Stimulated activated CD8-positive, alpha-beta memory T cell treated with anti-CD3 and anti-CD28 coated beads, Interleukin-12 subunit alpha, Interleukin-12 subunit beta, amount 100 ng/mL, for 24 hours (primary cell): ENCODE measurements around the gene CA6.
"Not testable (repeated sequence)": the region's sequence is repeated elsewhere in the genome, so short reads cannot be mapped to it uniquely, and the experiment has no call there.

Source experiments
- DNase-seq: peaks from one replicate; pipeline ENCODE4 v3.0.0-alpha.2; 2020; ENCODE audit errors: extremely low read depth

CA6 gene

DNA sequence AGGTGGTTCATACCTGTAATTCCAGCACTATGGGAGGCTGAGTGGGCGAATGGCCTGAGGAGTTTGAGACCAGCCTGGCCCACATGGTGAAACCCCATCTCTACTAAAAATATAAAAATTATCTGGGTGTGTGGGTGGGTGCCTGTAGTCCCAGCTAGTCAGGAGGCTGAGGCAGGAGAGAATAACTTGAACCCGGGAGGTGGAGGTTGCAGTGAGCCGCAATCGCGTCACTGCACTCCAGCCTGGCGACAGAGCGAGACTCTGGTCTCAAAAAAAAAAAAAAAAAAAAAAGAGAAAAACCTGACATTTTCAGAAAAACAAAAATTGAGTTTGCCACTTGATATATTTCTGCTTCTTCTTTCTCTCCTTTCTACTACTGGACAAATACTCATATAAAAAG, 24.3 kb downstream of the CA6 start:
- DNase-seq = no peak

- DNase-seq = no peak
These were observed 25.2 kb downstream of the CA6 start for GRCh38 chr1:8970870-8971337.

DNA sequence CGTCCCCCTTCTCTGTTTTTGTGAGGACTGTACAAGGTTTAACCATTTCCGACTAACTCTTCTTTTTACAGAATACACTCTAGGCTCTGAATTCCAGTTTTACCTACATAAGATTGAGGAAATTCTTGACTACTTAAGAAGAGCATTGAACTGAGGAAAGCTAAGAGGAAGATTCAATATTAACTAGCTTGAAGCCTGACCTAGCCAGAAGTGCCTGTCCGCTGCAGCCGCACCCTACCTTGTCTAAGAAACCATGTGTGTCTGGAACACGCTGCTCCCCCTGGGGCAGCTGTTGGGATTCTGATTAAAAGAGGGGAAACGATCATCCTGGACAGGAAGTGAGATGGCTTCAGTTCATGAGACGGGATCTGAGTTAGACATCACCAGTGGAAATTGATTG, 28.9 kb downstream of the CA6 start:
- no peak for DNase-seq

GRCh38 chr1:8976338-8976737, 30.7 kb downstream of the CA6 start:
- no peak for DNase-seq

- DNase-seq = no peak
These were observed 31.3 kb downstream of the CA6 start for GRCh38 chr1:8976896-8977450.

GRCh38 chr1:8980656-8981055, 35.0 kb downstream of the CA6 start:
- no peak for DNase-seq

DNA sequence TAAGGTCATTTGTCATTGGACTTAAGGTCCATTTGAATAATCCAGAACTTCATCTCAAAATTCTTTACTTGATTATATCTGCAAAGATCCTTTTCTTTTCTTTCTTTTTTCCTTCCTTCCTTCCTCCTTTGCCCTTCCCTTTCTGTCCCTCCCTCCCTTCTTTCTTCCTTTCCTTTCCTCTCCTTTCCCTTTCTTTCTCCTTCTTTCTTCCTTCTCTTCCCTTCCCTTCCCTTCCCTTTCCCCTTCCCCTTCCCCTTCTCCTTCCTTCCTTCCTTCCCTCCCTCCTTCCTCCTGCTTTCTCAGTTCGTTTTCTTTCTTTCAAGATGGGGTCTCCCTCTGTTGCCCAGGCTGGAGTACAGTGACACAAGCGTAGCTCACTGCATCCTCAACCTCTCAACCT, 35.5 kb downstream of the CA6 start:
- no peak for DNase-seq

DNA sequence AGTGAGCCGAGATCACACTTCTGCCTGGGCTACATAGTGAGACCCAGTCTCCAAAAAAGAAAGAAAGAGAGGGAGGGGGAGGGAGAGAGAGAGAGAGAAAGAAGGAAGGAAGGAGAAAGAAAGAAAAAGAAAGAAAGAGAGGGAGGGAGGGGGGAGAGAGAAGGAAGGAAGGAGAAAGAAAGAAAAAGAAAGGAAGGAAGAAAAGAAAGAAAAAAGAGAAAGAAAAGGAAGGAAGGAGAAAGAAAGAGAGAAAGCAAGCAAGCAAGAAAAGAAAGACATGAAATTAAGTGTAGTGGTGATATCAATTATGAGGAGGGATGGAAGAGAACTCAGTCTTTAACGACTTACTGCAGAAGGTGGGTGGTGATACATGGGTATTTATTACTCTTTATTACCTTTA, 38.5 kb downstream of the CA6 start:
- no peak for DNase-seq

DNA sequence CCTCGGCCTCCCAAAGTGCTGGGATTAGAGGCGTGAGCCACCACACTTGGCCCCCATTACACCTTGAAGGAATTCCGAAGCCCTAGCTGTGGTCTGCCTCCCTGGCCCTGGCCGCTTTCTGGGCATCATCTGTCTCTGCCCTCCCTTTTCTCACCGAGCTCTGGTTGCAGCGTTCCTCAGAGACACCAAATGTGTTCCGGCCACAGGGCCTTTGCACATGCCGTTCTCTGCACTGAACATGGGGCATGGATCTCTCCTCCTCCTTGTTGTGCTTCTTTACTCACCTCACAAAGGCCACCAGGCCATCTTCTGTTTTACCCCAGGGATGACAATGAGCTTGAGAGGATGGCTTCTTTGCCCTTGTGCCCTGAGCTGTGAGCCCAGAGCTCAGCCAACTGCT, 39.3 kb downstream of the CA6 start:
- DNase-seq = no peak

DNA sequence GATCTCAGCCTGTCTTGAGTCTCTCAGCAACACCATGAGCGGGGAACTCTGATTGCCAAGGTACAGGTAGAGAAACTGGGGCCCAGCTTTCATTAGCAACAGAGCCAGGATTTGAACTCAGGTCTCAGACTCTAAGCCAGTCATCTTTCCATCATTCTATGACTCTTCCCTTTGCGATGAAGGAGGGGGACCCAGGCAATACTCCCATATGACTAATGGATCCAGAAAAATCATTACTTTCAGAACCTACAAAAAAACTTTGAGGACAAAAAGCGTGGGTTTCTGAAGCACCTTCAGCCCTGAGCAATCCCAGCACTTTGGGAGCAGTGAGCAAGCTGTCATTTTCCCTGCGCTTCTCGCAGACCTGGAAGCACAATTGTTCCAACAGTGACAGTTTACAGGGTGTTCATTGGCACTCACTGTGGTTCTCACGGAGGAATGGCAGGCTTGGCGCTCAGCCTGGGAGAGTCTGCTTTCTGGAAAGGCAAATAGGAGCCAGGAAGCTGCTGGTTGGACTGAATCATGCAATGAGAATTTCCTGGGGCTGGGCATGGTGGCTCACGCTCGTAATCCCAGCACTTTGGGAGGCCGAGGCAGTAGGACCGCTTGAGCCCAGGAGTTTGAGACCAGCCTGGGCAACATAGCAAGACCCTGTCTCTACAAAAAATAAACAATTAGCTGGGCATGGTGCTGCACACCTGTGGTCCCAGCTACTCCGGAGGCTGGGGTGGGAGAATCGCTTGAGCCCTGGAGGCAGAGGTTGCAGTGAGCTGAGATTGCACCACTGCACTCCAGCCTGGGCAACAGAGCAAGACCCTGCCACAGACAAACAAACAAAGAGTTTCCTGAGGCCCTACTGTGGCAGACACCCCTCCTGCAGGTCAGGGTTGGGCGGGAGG, 40.5 kb downstream of the CA6 start:
- no peak for DNase-seq

GRCh38 chr1:8986814-8987190, 41.1 kb downstream of the CA6 start:
- DNase-seq = no peak

DNA sequence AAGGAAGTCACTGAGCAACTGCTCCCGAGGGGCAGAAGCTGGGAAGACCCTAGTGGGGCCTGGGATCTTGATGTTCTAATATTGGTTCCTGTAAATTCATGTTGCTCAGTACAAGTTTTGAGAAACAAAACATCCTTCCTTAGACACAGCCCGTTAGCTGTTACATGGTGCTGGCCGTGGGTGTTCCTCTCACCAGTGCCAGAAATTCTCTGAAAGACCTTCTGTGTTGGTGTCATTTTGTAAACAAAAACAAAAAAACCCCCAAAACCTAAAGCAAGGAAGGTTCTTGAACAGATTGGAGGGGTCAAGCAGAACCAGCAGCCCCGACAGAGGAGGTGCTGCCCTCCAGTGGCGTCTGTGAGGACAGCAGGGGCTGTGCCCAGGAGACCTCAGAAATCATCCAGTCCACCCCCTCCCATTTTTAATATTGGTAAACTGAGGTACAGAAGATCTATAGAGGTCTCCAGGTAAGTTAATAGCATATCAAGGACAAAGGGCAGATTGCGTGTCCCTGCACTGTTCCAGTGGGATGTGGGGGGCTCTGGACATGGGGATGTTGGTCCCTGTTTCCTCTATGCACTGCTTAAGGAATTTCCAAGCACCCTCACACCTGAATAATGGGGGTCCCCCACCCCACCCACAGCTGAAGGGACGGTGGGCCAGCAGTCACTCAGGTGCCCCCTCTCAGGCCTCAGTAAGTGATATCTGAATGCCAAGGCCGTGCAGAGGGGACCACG, 42.4 kb downstream of the CA6 start:
- no peak for DNase-seq

DNA sequence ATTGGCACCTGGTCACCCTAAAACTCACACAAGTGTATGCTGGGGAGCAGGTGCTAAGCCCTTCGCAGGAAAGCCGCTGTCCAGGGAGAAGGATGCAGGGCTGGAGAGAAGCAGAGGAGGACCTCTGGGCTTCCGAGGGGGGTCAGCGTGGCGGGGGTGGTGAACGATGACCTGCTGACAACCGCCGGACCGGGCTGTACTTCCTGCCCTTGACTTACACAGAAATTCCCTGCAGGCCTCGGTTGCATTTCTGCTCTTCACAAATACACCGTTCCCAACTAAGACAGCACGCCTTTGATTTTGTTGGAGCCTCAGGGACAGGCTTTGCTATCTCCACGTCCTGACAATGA, 42.9 kb downstream of the CA6 start:
- no peak for DNase-seq

DNA sequence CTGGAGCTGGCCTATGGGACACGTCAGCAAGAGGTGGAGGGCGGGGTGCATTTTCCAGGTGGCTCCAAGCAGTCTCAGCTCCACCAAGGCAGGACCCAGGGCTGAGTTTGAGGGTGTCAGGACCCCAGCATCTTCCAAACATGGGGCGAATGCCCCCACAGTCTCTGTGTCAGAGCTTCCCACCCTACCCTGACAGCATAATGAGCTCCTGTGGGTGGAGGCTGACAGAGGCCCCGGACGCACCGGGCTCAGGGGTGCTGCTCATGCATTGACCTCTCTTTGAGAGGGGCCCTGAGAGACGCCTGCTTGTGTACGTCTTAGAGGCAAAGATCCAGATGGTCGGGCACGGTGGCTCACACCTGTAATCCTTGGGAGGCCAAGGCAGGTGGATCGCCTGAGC, 43.4 kb downstream of the CA6 start:
- DNase-seq = no peak

GRCh38 chr1:8989821-8990220, 44.2 kb downstream of the CA6 start:
- DNase-seq = no peak

DNA sequence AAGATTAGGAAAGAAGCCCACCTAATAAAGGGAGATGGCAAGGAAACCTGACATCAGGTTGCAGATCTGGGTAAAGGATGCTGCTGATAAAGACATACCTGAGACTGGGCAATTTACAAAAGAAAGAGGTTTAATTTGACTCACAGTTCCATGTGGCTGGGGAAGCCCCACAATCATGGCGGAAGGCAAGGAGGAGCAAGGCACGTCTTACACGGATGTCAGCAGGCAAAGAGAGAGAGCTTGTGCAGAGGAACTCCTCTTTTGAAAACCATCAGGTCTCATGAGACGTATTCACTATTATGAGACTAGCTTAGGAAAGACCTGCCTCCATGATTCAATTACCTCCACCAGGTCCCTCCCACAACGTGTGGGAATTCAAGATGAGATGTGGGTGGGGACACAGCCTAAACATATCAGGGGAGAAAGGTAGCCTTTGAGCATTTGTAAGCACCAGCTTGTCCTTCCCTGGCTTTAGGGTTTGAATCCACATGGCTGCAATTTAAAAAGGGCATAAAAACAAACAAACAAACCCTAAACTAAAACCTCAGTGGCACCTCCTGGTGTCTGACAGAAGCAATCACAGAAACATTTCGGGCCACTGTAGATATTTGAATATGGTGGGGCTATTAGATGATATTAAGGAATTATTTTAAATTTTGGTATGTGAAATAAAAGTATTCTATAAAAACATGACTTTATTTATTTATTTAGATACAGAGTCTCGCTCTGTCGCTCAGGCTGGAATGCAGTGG, 47.4 kb downstream of the CA6 start:
- no peak for DNase-seq

DNA sequence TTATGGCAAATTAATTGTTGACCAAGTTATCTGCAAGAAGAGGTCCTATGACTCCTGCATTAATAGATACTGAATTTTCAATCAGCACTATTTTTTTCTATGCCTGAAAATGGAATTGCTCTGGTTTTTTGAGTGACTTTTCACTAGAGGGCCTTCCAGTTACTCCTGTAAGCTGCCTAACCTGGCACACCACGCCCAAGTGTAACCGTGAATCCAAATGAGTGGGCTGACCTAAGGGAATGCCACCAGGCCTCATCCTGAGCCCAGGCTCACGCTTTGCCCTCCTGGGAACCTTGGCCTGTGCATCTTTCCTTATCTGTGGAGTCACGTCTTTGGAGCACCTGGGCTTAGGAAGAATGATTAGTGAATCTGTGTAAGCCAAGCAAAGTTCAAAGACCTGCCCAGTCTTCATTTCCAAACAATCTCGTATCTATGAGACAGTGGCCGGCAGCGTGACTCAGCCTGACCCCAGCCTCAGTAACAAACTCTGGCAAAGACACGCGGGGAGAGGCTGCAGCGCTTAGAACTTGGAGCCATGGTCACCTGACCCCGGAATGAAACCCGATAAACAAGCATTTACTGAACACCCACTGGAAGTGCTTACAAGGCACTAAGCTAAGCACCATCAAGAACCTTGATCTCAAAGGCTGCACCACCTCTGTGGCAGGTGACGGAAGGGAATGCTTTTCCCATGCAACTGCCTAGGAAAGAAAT, 48.5 kb downstream of the CA6 start:
- DNase-seq = not testable (repeated sequence)

- not testable (repeated sequence) for DNase-seq
These were observed 56.0 kb downstream of the CA6 start for GRCh38 chr1:9001534-9002214.

DNA sequence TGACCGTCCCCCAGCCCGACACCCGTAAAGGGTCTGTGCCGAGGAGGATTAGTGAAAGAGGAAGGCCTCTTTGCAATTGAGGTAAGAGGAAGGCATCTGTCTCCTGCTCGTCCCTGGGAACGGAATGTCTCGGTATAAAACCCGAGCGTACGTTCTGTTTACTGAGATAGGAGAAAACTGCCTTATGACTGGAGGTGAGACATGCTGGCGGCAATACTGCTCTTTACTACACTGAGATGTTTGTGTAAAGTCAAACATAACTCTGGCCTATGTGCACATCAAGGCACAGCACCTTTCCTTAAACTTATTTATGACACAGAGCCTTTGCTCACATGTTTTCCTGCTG, 56.5 kb downstream of the CA6 start:
- not testable (repeated sequence) for DNase-seq

DNA sequence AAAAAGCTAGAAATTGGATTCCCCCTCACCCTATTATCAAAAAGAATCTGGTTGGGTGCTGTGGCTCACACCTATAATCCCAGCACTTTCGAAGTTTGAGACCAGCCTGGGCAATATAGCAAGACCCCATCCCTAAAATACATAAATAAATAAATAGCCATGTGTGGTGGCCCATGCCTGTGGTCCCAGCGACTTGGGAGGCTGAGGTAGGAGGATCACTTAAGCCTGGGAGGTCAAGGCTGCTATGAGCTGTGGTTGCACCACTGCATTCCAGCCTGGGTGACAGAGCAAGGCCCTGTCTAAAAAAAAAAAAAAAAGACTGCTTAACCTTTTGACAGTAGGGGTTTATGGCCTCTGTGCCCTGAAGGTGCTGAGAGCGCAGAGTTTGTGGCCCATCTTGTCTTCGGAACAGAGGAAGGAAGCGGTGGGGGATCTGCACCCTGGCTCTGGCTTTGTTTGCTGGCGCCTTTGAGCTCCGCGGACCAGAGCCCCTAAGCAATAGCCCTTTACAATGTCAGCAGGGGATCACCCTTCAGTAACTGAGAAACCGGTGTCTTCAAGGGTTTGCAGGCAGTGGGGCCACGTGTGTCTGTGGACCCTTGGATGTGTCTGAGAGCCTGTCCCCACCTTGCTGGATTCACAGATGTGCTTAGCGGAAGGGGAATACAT, 58.5 kb downstream of the CA6 start:
- no peak for DNase-seq
